NCI-H345 treated with DMSO at 0.1 percent for 48 hours (cell line): ENCODE data around the gene RAB10.
"Not testable (repeated sequence)": the region's sequence is repeated elsewhere in the genome, so short reads cannot be mapped to it uniquely, and the experiment has no call there.

Experiments
- DNase-seq: peaks from one replicate; lab custom pipeline; 2025; ENCODE audit not compliant: unreplicated experiment; lab: John Stamatoyannopoulos, UW

RAB10 gene

GRCh38 chr2:26086779-26087178, 52.9 kb downstream of the RAB10 start:
- no peak for DNase-seq

- DNase-seq = no peak
Measured at GRCh38 chr2:26088038-26088643, 54.3 kb downstream of the RAB10 start.

GRCh38 chr2:26088931-26089330, 55.0 kb downstream of the RAB10 start:
- not testable (repeated sequence) for DNase-seq

GRCh38 chr2:26089337-26089736, 55.5 kb downstream of the RAB10 start:
- no peak for DNase-seq

GRCh38 chr2:26095758-26096157, 61.9 kb downstream of the RAB10 start:
- no peak for DNase-seq

GRCh38 chr2:26099933-26100332, 66.0 kb downstream of the RAB10 start:
- no peak for DNase-seq

- no peak for DNase-seq
Measured at GRCh38 chr2:26100384-26100783, 66.5 kb downstream of the RAB10 start.

- DNase-seq = no peak
Measured at GRCh38 chr2:26103752-26104151, 69.9 kb downstream of the RAB10 start.

GRCh38 chr2:26108701-26109100, 74.8 kb downstream of the RAB10 start:
- not testable (repeated sequence) for DNase-seq

- no peak for DNase-seq
Measured at GRCh38 chr2:26112201-26112600, 78.3 kb downstream of the RAB10 start.

- DNase-seq = no peak
Measured at GRCh38 chr2:26114151-26114550, 80.3 kb downstream of the RAB10 start.

- DNase-seq = no peak
Measured at GRCh38 chr2:26118682-26119081, 84.8 kb downstream of the RAB10 start.

GRCh38 chr2:26119521-26119920, 85.6 kb downstream of the RAB10 start:
- no peak for DNase-seq

GRCh38 chr2:26122630-26123029, 88.7 kb downstream of the RAB10 start:
- DNase-seq = no peak

GRCh38 chr2:26123426-26123825, 89.5 kb downstream of the RAB10 start:
- no peak for DNase-seq

- no peak for DNase-seq
Measured at GRCh38 chr2:26126074-26126473, 92.2 kb downstream of the RAB10 start.

GRCh38 chr2:26128176-26128575, 94.3 kb downstream of the RAB10 start:
- no peak for DNase-seq

GRCh38 chr2:26130763-26131162, 96.9 kb downstream of the RAB10 start:
- DNase-seq = no peak

- DNase-seq = no peak
Measured at GRCh38 chr2:26136451-26136850, 102.6 kb downstream of the RAB10 start.

GRCh38 chr2:26139269-26140183, 105.6 kb downstream of the RAB10 start:
- DNase-seq = no peak

- no peak for DNase-seq
Measured at GRCh38 chr2:26141145-26141769, 107.4 kb downstream of the RAB10 start.

GRCh38 chr2:26144031-26144430, 110.1 kb downstream of the RAB10 start:
- no peak for DNase-seq
